ENCODE results near the gene SI. TPM values are rescaled to one million over a fixed set of nuclear protein-coding genes. Genes with fewer than 3 reads are reported as not detected.

Gene SI
- total and polyA plus RNA-seq, 2 experiments from 2014 or later = 8.2 to 78.4 TPM

GRCh38 chr3:165056510-165056909 lies 21.8 kb downstream of the SI start:
- Histone ChIP-seq H4K20me1 (ENCODE audit: insufficient read depth, poor library complexity, severe bottlenecking) (no peaks in the 10 kb centered on the region), H2AFZ (no peak overlapping the region), H3K9me2 (replicated peaks; ENCODE audit: insufficient read depth) (no peaks in the 10 kb centered on the region), H3K27me3 (no peaks in the 10 kb centered on the region), H3K79me2 (no peaks in the 10 kb centered on the region), H3K4me1 (ENCODE audit: insufficient read depth) (no peaks in the 10 kb centered on the region), H3K9me3 (ENCODE audit: low read depth) (no peaks in the 10 kb centered on the region), H3K27ac (no peak overlapping the region), H3K4me2 (no peak overlapping the region), H3K36me3 (replicated peaks; ENCODE audit: insufficient read depth, low read depth) (no peaks in the 10 kb centered on the region), H3K4me3 (no peak overlapping the region)
- no peak for TF ChIP-seq EZH2phosphoT487 (IDR thresholded peaks at IDR 0.05; ENCODE audit: low read depth, severe bottlenecking, unreplicated experiment)
- TF ChIP-seq, protein P1, sequence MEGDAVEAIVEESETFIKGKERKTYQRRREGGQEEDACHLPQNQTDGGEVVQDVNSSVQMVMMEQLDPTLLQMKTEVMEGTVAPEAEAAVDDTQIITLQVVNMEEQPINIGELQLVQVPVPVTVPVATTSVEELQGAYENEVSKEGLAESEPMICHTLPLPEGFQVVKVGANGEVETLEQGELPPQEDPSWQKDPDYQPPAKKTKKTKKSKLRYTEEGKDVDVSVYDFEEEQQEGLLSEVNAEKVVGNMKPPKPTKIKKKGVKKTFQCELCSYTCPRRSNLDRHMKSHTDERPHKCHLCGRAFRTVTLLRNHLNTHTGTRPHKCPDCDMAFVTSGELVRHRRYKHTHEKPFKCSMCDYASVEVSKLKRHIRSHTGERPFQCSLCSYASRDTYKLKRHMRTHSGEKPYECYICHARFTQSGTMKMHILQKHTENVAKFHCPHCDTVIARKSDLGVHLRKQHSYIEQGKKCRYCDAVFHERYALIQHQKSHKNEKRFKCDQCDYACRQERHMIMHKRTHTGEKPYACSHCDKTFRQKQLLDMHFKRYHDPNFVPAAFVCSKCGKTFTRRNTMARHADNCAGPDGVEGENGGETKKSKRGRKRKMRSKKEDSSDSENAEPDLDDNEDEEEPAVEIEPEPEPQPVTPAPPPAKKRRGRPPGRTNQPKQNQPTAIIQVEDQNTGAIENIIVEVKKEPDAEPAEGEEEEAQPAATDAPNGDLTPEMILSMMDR (IDR thresholded peaks at IDR 0.05; ENCODE audit: poor library complexity) = no peak
- TF ChIP-seq EZH2 (IDR thresholded peaks at IDR 0.05; ENCODE audit: borderline replicate concordance) = no peak
- no peak for DNase-seq (ENCODE audit: low spot score)
- WGBS (ENCODE audit: low lambda C conversion rate, missing lambda C conversion rate) = 96% methylated on average over 2 of the region's 2 CpGs

GRCh38 chr3:165040186-165040585 lies 38.1 kb downstream of the SI start:
- Histone ChIP-seq H4K20me1 (ENCODE audit: insufficient read depth, poor library complexity, severe bottlenecking) (no peaks in the 10 kb centered on the region), H3K27me3 (no peaks in the 10 kb centered on the region), H3K9me2 (replicated peaks; ENCODE audit: insufficient read depth) (no peaks in the 10 kb centered on the region), H3K9me3 (ENCODE audit: low read depth) (no peaks in the 10 kb centered on the region), H2AFZ (no peak overlapping the region), H3K4me2 (no peak overlapping the region), H3K4me1 (ENCODE audit: insufficient read depth) (no peaks in the 10 kb centered on the region), H3K4me3 (no peak overlapping the region), H3K79me2 (no peaks in the 10 kb centered on the region), H3K27ac (no peak overlapping the region), H3K36me3 (replicated peaks; ENCODE audit: insufficient read depth, low read depth) (no peaks in the 10 kb centered on the region)
- DNase-seq (ENCODE audit: low spot score) = no peak
- 93% methylated on average over 1 of the region's 1 CpG for WGBS (ENCODE audit: low lambda C conversion rate, missing lambda C conversion rate)
- TF ChIP-seq EZH2 (IDR thresholded peaks at IDR 0.05; ENCODE audit: borderline replicate concordance) = no peak
- TF ChIP-seq, protein P1 (IDR thresholded peaks at IDR 0.05; ENCODE audit: poor library complexity) = no peak
- TF ChIP-seq EZH2phosphoT487 (IDR thresholded peaks at IDR 0.05; ENCODE audit: low read depth, severe bottlenecking, unreplicated experiment) = no peak

GRCh38 chr3:165011557-165011956 lies 66.7 kb downstream of the SI start:
- Histone ChIP-seq H3K79me2 (no peaks in the 10 kb centered on the region), H3K27me3 (no peaks in the 10 kb centered on the region), H3K36me3 (replicated peaks; ENCODE audit: insufficient read depth, low read depth) (no peaks in the 10 kb centered on the region), H2AFZ (no peak overlapping the region), H3K9me3 (ENCODE audit: low read depth) (no peaks in the 10 kb centered on the region), H3K4me2 (no peak overlapping the region), H3K4me3 (no peak overlapping the region), H4K20me1 (ENCODE audit: insufficient read depth, poor library complexity, severe bottlenecking) (no peaks in the 10 kb centered on the region), H3K4me1 (ENCODE audit: insufficient read depth) (no peaks in the 10 kb centered on the region), H3K9me2 (replicated peaks; ENCODE audit: insufficient read depth) (no peaks in the 10 kb centered on the region), H3K27ac (no peak overlapping the region)
- TF ChIP-seq EZH2 (IDR thresholded peaks at IDR 0.05; ENCODE audit: borderline replicate concordance) (no peak), EZH2phosphoT487 (IDR thresholded peaks at IDR 0.05; ENCODE audit: low read depth, severe bottlenecking, unreplicated experiment) (no peak)
- TF ChIP-seq, protein P1 (IDR thresholded peaks at IDR 0.05; ENCODE audit: poor library complexity) = no peak
- 92% methylated on average over 3 of the region's 3 CpGs for WGBS (ENCODE audit: low lambda C conversion rate, missing lambda C conversion rate)
- DNase-seq (ENCODE audit: low spot score) = no peak

- 90% methylated on average over 1 of the region's 1 CpG for whole genome bisulfite sequencing (ENCODE audit: low lambda C conversion rate, missing lambda C conversion rate)
- Histone ChIP-seq H3K36me3 (replicated peaks; ENCODE audit: insufficient read depth, low read depth) (no peaks in the 10 kb centered on the region), H3K27me3 (no peaks in the 10 kb centered on the region), H3K4me1 (ENCODE audit: insufficient read depth) (no peaks in the 10 kb centered on the region), H3K27ac (no peak overlapping the region), H3K4me3 (no peak overlapping the region), H3K9me3 (ENCODE audit: low read depth) (no peaks in the 10 kb centered on the region), H3K9me2 (replicated peaks; ENCODE audit: insufficient read depth) (no peaks in the 10 kb centered on the region), H4K20me1 (ENCODE audit: insufficient read depth, poor library complexity, severe bottlenecking) (no peaks in the 10 kb centered on the region), H3K79me2 (no peaks in the 10 kb centered on the region), H2AFZ (no peak overlapping the region), H3K4me2 (no peak overlapping the region)
- TF ChIP-seq EZH2phosphoT487 (IDR thresholded peaks at IDR 0.05; ENCODE audit: low read depth, severe bottlenecking, unreplicated experiment) (no peak), EZH2 (IDR thresholded peaks at IDR 0.05; ENCODE audit: borderline replicate concordance) (no peak)
- TF ChIP-seq, protein P1 (IDR thresholded peaks at IDR 0.05; ENCODE audit: poor library complexity) = no peak
- no peak for DNase-seq (ENCODE audit: low spot score)
These were observed 93.3 kb downstream of the SI start for GRCh38 chr3:164984947-164985346.

Measured in hepatocyte (in vitro differentiated cells).